Neural cell (in vitro differentiated cells): ENCODE measurements around the gene VIT. TPM values are rescaled to one million over a fixed set of nuclear protein-coding genes. Genes with fewer than 3 reads are reported as not detected.

Experiments
- H2AFZ ChIP-seq: fragments of 200-600, 300-800 bp; sonication (generic), shearing (Covaris generic); 2 replicates; pipeline ENCODE4 v1.6.0; 2014; ENCODE audit warnings: low read depth, mild to moderate bottlenecking, antibody characterized with exemption, low read length, moderate library complexity
- H3F3A ChIP-seq: fragments of 200-600 bp; shearing (Covaris generic); 2 replicates; pipeline ENCODE4 v1.6.1; 2016; ENCODE audit warnings: mild to moderate bottlenecking, moderate library complexity, mixed read lengths, antibody characterized with exemption, low read length; ENCODE audit not compliant: insufficient read depth, poor library complexity, severe bottlenecking
- H3K27ac ChIP-seq: fragments of 200-600, 300-800 bp; sonication (generic), shearing (Covaris generic); 2 replicates; pipeline ENCODE4 v1.5.1; 2014; ENCODE audit warnings: mild to moderate bottlenecking, low read length, moderate library complexity
- H3K27me3 ChIP-seq: fragments of 300-800, 200-600 bp; sonication (generic), shearing (Covaris generic); 2 replicates; pipeline ENCODE4 v1.6.0; 2014; ENCODE audit warnings: mild to moderate bottlenecking, low read depth, low read length, moderate library complexity; ENCODE audit not compliant: insufficient read depth
- H3K36me3 ChIP-seq: fragments of 300-800, 200-600 bp; sonication (generic), shearing (Covaris generic); 2 replicates; pipeline ENCODE4 v1.5.1; 2014; ENCODE audit warnings: mild to moderate bottlenecking, antibody characterized with exemption, low read length, moderate library complexity; ENCODE audit not compliant: insufficient read depth
- H3K4me2 ChIP-seq: fragments of 300-800, 200-600 bp; sonication (generic), shearing (Covaris generic); 2 replicates; pipeline ENCODE4 v1.6.0; 2014; ENCODE audit warnings: mild to moderate bottlenecking, low read length
- H3K4me3 ChIP-seq: fragments of 300-800, 200-600 bp; sonication (generic), shearing (Covaris generic); 2 replicates; pipeline ENCODE4 v1.5.1; 2014; ENCODE audit warnings: mild to moderate bottlenecking, low read length, moderate library complexity
- H3K79me2 ChIP-seq: fragments of 200-600 bp; shearing (Covaris generic); replicated peaks from 2 replicates; pipeline ENCODE4 v1.6.0; 2014; ENCODE audit warnings: mild to moderate bottlenecking, low read length, moderate library complexity; ENCODE audit not compliant: insufficient read depth
- H3K9ac ChIP-seq: fragments of 300-800, 200-600 bp; sonication (generic), shearing (Covaris generic); 2 replicates; pipeline ENCODE4 v1.6.1; 2016; ENCODE audit warnings: mild to moderate bottlenecking, low read length, mixed read lengths
- H3K9me2 ChIP-seq: fragments of 200-600 bp; shearing (Covaris generic); 2 replicates; pipeline ENCODE4 v1.6.1; 2016; ENCODE audit warnings: mild to moderate bottlenecking, low read length, mixed read lengths; ENCODE audit not compliant: insufficient read depth
- H3K9me3 ChIP-seq: fragments of 200-600, 300-800 bp; sonication (generic), shearing (Covaris generic); 2 replicates; pipeline ENCODE4 v1.6.1; 2016; ENCODE audit warnings: mild to moderate bottlenecking, mixed run types, low read length, moderate library complexity, mixed read lengths
- H4K20me1 ChIP-seq: fragments of 200-600 bp; shearing (Covaris generic); 2 replicates; pipeline ENCODE4 v1.6.1; 2016; ENCODE audit warnings: mild to moderate bottlenecking, mixed run types; ENCODE audit not compliant: insufficient read depth
- CTCF ChIP-seq: fragments of 450-650 bp; IDR thresholded peaks from 2 replicates; pipeline ENCODE4 v1.5.1; 2014; ENCODE audit warnings: antibody characterized with exemption, mild to moderate bottlenecking, moderate library complexity; ENCODE audit not compliant: poor library complexity, severe bottlenecking
- EP300 ChIP-seq: fragments of 450-650 bp; conservative IDR thresholded peaks from 2 replicates; pipeline ENCODE4 v1.6.1; 2014; ENCODE audit warnings: antibody characterized with exemption, mild to moderate bottlenecking, moderate library complexity; ENCODE audit not compliant: poor library complexity, severe bottlenecking
- EZH2 ChIP-seq: fragments of 200-600, 300-800 bp; shearing (Covaris generic), sonication (generic); IDR thresholded peaks from 2 replicates; pipeline ENCODE4 v1.6.1; 2014; ENCODE audit warnings: antibody characterized with exemption, low read length, borderline replicate concordance, mild to moderate bottlenecking; ENCODE audit not compliant: insufficient read depth, poor library complexity, severe bottlenecking
- MXI1 ChIP-seq: fragments of 450-650 bp; conservative IDR thresholded peaks from 2 replicates; pipeline ENCODE4 v1.6.1; 2014; ENCODE audit warnings: antibody characterized with exemption, mild to moderate bottlenecking; ENCODE audit not compliant: poor library complexity, severe bottlenecking
- POLR2AphosphoS5 ChIP-seq: IDR thresholded peaks from 2 replicates; pipeline ENCODE4 v1.6.1; 2012
- RAD21 ChIP-seq: fragments of 450-650 bp; conservative IDR thresholded peaks from 2 replicates; pipeline ENCODE4 v1.6.1; 2014; ENCODE audit warnings: antibody characterized with exemption, mild to moderate bottlenecking, moderate library complexity
- REST ChIP-seq: IDR thresholded peaks from 2 replicates; pipeline ENCODE4 v1.6.1; 2012; ENCODE audit warnings: borderline replicate concordance
- SMC3 ChIP-seq: fragments of 450-650 bp; conservative IDR thresholded peaks from 2 replicates; pipeline ENCODE4 v1.6.1; 2014; ENCODE audit warnings: antibody characterized with exemption, mild to moderate bottlenecking, moderate library complexity; ENCODE audit not compliant: poor library complexity
- TAF1 ChIP-seq: IDR thresholded peaks from 2 replicates; pipeline ENCODE4 v1.6.1; 2012; ENCODE audit warnings: low read depth
- polyA plus RNA-seq: library from polyadenylated mRNA; depleted of rRNA; stranded (reverse); fragments of >200 nt; gene quantifications from 2 replicates; pipeline ENCODE4 v1.2.3, GENCODE V29; 2014

The VIT gene
- polyA plus RNA-seq, 1 donor from 2014 or later, result not detected

DNA sequence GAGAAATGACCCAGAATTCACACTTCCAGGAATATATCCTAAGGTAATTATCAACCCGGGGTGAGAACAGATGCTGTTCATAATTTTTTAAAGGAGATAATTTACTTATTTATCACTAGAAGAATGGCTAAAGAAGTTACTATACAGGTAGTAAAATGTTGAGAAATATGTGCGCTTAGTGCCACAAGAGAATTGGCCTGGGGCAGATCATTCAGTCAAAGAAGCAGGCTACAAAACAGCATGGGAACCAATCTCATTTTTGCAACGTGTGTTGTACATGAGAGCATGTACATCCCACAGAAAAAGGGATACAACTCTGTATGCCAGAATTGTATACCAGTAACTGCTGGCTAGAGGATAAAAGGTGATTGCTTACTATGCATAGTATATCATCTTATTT is 75.2 kb downstream of the VIT start:
- Histone ChIP-seq H4K20me1 (no peaks in the 10 kb centered on the region), H3K79me2 (no peaks in the 10 kb centered on the region), H3K9ac (no peak overlapping the region), H3F3A (no peaks in the 10 kb centered on the region), H3K27ac (no peak overlapping the region), H3K9me2 (no peaks in the 10 kb centered on the region), H3K36me3 (no peaks in the 10 kb centered on the region), H3K27me3 (no peaks in the 10 kb centered on the region), H2AFZ (no peak overlapping the region), H3K4me2 (no peak overlapping the region), H3K4me3 (no peak overlapping the region), H3K9me3 (no peaks in the 10 kb centered on the region)
- TF ChIP-seq EP300 (no peak), EZH2 (no peak), RAD21 (no peak), SMC3 (no peak), MXI1 (no peak), POLR2AphosphoS5 (no peak), TAF1 (no peak), CTCF (no peak), REST (no peak)

DNA sequence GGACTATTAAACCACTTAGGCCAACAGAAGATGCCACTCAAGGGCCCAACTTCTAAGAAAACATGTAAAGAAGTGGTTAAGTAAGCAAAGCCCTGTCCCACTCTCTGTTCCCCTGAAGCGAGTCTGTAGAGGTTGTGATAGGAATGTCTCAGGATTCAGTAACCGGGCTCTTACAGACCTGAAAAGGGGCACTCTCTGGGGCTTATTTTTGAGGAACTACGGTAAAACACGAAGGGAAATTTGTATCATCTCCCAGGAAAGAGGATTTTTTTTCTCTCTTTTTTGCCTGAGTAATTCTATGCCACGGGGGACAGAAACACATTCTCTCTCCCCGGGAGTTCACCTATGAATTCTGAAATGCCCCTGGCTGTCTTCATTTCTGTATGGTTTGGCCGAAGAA is 77.4 kb downstream of the VIT start:
- H3K9ac ChIP-seq, result no peak overlapping the region
- no peak overlapping the region for H3K27ac ChIP-seq
- no peak overlapping the region for H2AFZ ChIP-seq
- H3K79me2 ChIP-seq, result no peaks in the 10 kb centered on the region
- H4K20me1 ChIP-seq, result no peaks in the 10 kb centered on the region
- H3K9me3 ChIP-seq, result no peaks in the 10 kb centered on the region
- no peaks in the 10 kb centered on the region for H3K27me3 ChIP-seq
- no peaks in the 10 kb centered on the region for H3K36me3 ChIP-seq
- TF ChIP-seq REST, result no peak
- no peak for TF ChIP-seq RAD21
- no peak for TF ChIP-seq EP300
- H3K4me2 ChIP-seq, result no peak overlapping the region
- H3F3A ChIP-seq, result no peaks in the 10 kb centered on the region
- H3K4me3 ChIP-seq, result no peak overlapping the region
- no peaks in the 10 kb centered on the region for H3K9me2 ChIP-seq
